ENCODE data around the gene EPHB3. TPM values are rescaled to one million over a fixed set of nuclear protein-coding genes. Genes with fewer than 3 reads are reported as not detected.
"Not testable (repeated sequence)": the region's sequence is repeated elsewhere in the genome, so short reads cannot be mapped to it uniquely, and the experiment has no call there.

The EPHB3 gene
- total RNA-seq, 1 experiment from 2014 or later = not detected

- H3K79me2 ChIP-seq (ENCODE audit: low read length) = no peaks in the 10 kb centered on the region
- no peak overlapping the region for H2AFZ ChIP-seq (ENCODE audit: low read length)
- no peaks in the 10 kb centered on the region for H3K9me2 ChIP-seq (replicated peaks; ENCODE audit: insufficient read depth, low read length)
- H3K27me3 ChIP-seq (ENCODE audit: low read length) = no peaks in the 10 kb centered on the region
- no peak for DNase-seq
- H4K20me1 ChIP-seq (ENCODE audit: insufficient read depth, low read depth, low read length) = no peaks in the 10 kb centered on the region
- H3K27ac ChIP-seq (ENCODE audit: low read length) = no peak overlapping the region
- H3K36me3 ChIP-seq (ENCODE audit: insufficient read depth, low read length) = no peaks in the 10 kb centered on the region
- H3K4me1 ChIP-seq (ENCODE audit: low read length) = no peaks in the 10 kb centered on the region
- no peak overlapping the region for H3K4me3 ChIP-seq (ENCODE audit: low read length)
- no peak overlapping the region for H3K9ac ChIP-seq (ENCODE audit: low read length)
- H3K9me3 ChIP-seq (ENCODE audit: low read length) = no peaks in the 10 kb centered on the region
- H3K4me2 ChIP-seq (ENCODE audit: low read depth, low read length, poor library complexity, severe bottlenecking) = no peak overlapping the region
These were observed 48.8 kb downstream of the EPHB3 start for GRCh38 chr3:184610245-184610871.

- H3K9ac ChIP-seq (ENCODE audit: low read length) = no peak overlapping the region
- H3K4me2 ChIP-seq (ENCODE audit: low read depth, low read length, poor library complexity, severe bottlenecking) = no peak overlapping the region
- no peak for DNase-seq
- H4K20me1 ChIP-seq (ENCODE audit: insufficient read depth, low read depth, low read length) = no peaks in the 10 kb centered on the region
- no peaks in the 10 kb centered on the region for H3K79me2 ChIP-seq (ENCODE audit: low read length)
- no peaks in the 10 kb centered on the region for H3K36me3 ChIP-seq (ENCODE audit: insufficient read depth, low read length)
- H2AFZ ChIP-seq (ENCODE audit: low read length) = no peak overlapping the region
- no peak overlapping the region for H3K4me3 ChIP-seq (ENCODE audit: low read length)
- no peaks in the 10 kb centered on the region for H3K9me2 ChIP-seq (replicated peaks; ENCODE audit: insufficient read depth, low read length)
- H3K27ac ChIP-seq (ENCODE audit: low read length) = no peak overlapping the region
- H3K4me1 ChIP-seq (ENCODE audit: low read length) = no peaks in the 10 kb centered on the region
- no peaks in the 10 kb centered on the region for H3K9me3 ChIP-seq (ENCODE audit: low read length)
- no peaks in the 10 kb centered on the region for H3K27me3 ChIP-seq (ENCODE audit: low read length)
These were observed 50.2 kb downstream of the EPHB3 start for GRCh38 chr3:184611607-184612281.

DNA sequence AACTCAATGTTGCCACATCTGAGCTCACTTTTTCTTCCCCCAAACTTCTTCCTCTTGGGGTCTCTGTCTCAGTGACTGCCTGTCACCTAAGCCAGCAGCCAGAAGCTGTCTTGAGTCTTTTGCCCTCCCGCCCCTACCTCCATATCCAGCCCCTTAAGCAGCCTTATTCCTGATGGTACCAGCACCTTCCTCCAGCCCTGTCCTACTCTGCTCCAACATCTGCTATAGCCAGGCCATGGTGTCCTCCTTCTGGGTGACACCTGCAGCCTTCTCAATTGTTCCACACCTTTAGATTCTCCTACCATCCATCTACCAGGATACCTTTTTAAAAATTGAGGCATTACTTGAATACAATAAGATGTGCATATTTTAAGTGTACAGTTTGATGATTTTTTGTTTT is 53.8 kb downstream of the EPHB3 start:
- Histone ChIP-seq H3K9me2 (replicated peaks; ENCODE audit: insufficient read depth, low read length) (no peaks in the 10 kb centered on the region), H2AFZ (ENCODE audit: low read length) (no peak overlapping the region), H3K79me2 (ENCODE audit: low read length) (no peaks in the 10 kb centered on the region), H3K4me2 (ENCODE audit: low read depth, low read length, poor library complexity, severe bottlenecking) (no peak overlapping the region), H4K20me1 (ENCODE audit: insufficient read depth, low read depth, low read length) (no peaks in the 10 kb centered on the region), H3K27me3 (ENCODE audit: low read length) (no peaks in the 10 kb centered on the region), H3K27ac (ENCODE audit: low read length) (no peak overlapping the region), H3K9ac (ENCODE audit: low read length) (no peak overlapping the region), H3K4me1 (ENCODE audit: low read length) (no peaks in the 10 kb centered on the region), H3K36me3 (ENCODE audit: insufficient read depth, low read length) (no peaks in the 10 kb centered on the region), H3K4me3 (ENCODE audit: low read length) (no peak overlapping the region), H3K9me3 (ENCODE audit: low read length) (no peaks in the 10 kb centered on the region)
- no peak for DNase-seq

GRCh38 chr3:184616436-184616835 is 54.9 kb downstream of the EPHB3 start:
- Histone ChIP-seq H3K27ac (ENCODE audit: low read length) (no peak overlapping the region), H3K4me1 (ENCODE audit: low read length) (no peaks in the 10 kb centered on the region), H3K9me3 (ENCODE audit: low read length) (no peaks in the 10 kb centered on the region), H3K79me2 (ENCODE audit: low read length) (no peaks in the 10 kb centered on the region), H3K27me3 (ENCODE audit: low read length) (no peaks in the 10 kb centered on the region), H3K4me2 (ENCODE audit: low read depth, low read length, poor library complexity, severe bottlenecking) (no peak overlapping the region), H2AFZ (ENCODE audit: low read length) (no peak overlapping the region), H4K20me1 (ENCODE audit: insufficient read depth, low read depth, low read length) (no peaks in the 10 kb centered on the region), H3K9me2 (replicated peaks; ENCODE audit: insufficient read depth, low read length) (no peaks in the 10 kb centered on the region), H3K9ac (ENCODE audit: low read length) (no peak overlapping the region), H3K36me3 (ENCODE audit: insufficient read depth, low read length) (no peaks in the 10 kb centered on the region), H3K4me3 (ENCODE audit: low read length) (no peak overlapping the region)
- no peak for DNase-seq

- H3K27me3 ChIP-seq (ENCODE audit: low read length); H3K9me2 ChIP-seq (replicated peaks; ENCODE audit: insufficient read depth, low read length); H2AFZ ChIP-seq (ENCODE audit: low read length); H3K79me2 ChIP-seq (ENCODE audit: low read length); H3K9me3 ChIP-seq (ENCODE audit: low read length); H3K9ac ChIP-seq (ENCODE audit: low read length); H3K4me3 ChIP-seq (ENCODE audit: low read length); DNase-seq; H3K4me1 ChIP-seq (ENCODE audit: low read length); H3K4me2 ChIP-seq (ENCODE audit: low read depth, low read length, poor library complexity, severe bottlenecking); H3K36me3 ChIP-seq (ENCODE audit: insufficient read depth, low read length); H3K27ac ChIP-seq (ENCODE audit: low read length); H4K20me1 ChIP-seq (ENCODE audit: insufficient read depth, low read depth, low read length): not testable (repeated sequence)
These were observed 55.7 kb downstream of the EPHB3 start for GRCh38 chr3:184617306-184617705.

- Histone ChIP-seq H3K4me3 (ENCODE audit: low read length) (no peak overlapping the region), H3K9me2 (replicated peaks; ENCODE audit: insufficient read depth, low read length) (no peaks in the 10 kb centered on the region), H3K9me3 (ENCODE audit: low read length) (no peaks in the 10 kb centered on the region), H3K79me2 (ENCODE audit: low read length) (no peaks in the 10 kb centered on the region), H3K9ac (ENCODE audit: low read length) (no peak overlapping the region), H3K4me1 (ENCODE audit: low read length) (no peaks in the 10 kb centered on the region), H3K27ac (ENCODE audit: low read length) (no peak overlapping the region), H3K27me3 (ENCODE audit: low read length) (no peaks in the 10 kb centered on the region), H3K4me2 (ENCODE audit: low read depth, low read length, poor library complexity, severe bottlenecking) (no peak overlapping the region), H4K20me1 (ENCODE audit: insufficient read depth, low read depth, low read length) (no peaks in the 10 kb centered on the region), H2AFZ (ENCODE audit: low read length) (no peak overlapping the region), H3K36me3 (ENCODE audit: insufficient read depth, low read length) (no peaks in the 10 kb centered on the region)
- no peak for DNase-seq
These were observed 57.2 kb downstream of the EPHB3 start for GRCh38 chr3:184618811-184619210.

- Histone ChIP-seq H3K4me1 (ENCODE audit: low read length) (no peaks in the 10 kb centered on the region), H3K4me2 (ENCODE audit: low read depth, low read length, poor library complexity, severe bottlenecking) (no peak overlapping the region), H3K9me2 (replicated peaks; ENCODE audit: insufficient read depth, low read length) (no peaks in the 10 kb centered on the region), H3K9me3 (ENCODE audit: low read length) (no peaks in the 10 kb centered on the region), H3K9ac (ENCODE audit: low read length) (no peak overlapping the region), H3K27ac (ENCODE audit: low read length) (no peak overlapping the region), H3K4me3 (ENCODE audit: low read length) (no peak overlapping the region), H3K36me3 (ENCODE audit: insufficient read depth, low read length) (no peaks in the 10 kb centered on the region), H3K27me3 (ENCODE audit: low read length) (no peaks in the 10 kb centered on the region), H2AFZ (ENCODE audit: low read length) (no peak overlapping the region), H3K79me2 (ENCODE audit: low read length) (no peaks in the 10 kb centered on the region), H4K20me1 (ENCODE audit: insufficient read depth, low read depth, low read length) (no peaks in the 10 kb centered on the region)
- no peak for DNase-seq
These were observed 57.8 kb downstream of the EPHB3 start for GRCh38 chr3:184619369-184619768.

DNA sequence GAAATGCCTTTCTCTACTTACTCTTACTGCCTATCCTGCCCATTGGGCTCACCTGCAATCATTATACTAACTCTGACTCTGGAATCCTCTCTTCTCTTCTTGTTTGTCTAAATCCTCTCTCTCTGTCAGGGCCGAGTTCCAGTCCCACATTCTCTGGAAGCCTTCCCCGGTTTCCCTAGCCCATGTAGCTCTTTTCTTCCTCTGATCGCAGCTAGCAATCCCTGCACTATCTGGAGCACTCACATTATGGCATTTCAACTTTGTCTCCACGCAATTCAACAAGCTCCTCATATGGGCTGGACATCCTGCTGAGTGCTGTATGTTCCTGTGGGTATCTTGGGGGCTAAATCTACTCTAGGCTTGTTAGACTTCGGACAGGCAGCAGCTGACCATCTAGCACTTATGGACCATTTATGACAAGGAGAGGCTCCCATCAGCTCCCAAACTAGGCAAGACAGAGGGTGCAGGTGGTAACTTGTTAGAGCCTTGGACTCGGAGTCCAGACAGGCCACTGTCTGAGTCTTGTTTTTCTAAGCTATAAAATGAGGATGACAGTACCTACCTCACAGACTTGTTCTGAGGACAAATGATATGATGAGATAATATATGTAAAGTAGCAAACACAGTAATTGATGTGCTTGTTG is 58.3 kb downstream of the EPHB3 start:
- H3K9me2 ChIP-seq (replicated peaks; ENCODE audit: insufficient read depth, low read length) = no peaks in the 10 kb centered on the region
- H3K27me3 ChIP-seq (ENCODE audit: low read length) = no peaks in the 10 kb centered on the region
- H3K27ac ChIP-seq (ENCODE audit: low read length) = no peak overlapping the region
- no peaks in the 10 kb centered on the region for H3K9me3 ChIP-seq (ENCODE audit: low read length)
- H3K4me3 ChIP-seq (ENCODE audit: low read length) = no peak overlapping the region
- H4K20me1 ChIP-seq (ENCODE audit: insufficient read depth, low read depth, low read length) = no peaks in the 10 kb centered on the region
- H3K4me2 ChIP-seq (ENCODE audit: low read depth, low read length, poor library complexity, severe bottlenecking) = no peak overlapping the region
- no peaks in the 10 kb centered on the region for H3K79me2 ChIP-seq (ENCODE audit: low read length)
- no peak overlapping the region for H2AFZ ChIP-seq (ENCODE audit: low read length)
- H3K9ac ChIP-seq (ENCODE audit: low read length) = no peak overlapping the region
- H3K4me1 ChIP-seq (ENCODE audit: low read length) = no peaks in the 10 kb centered on the region
- no peak for DNase-seq
- no peaks in the 10 kb centered on the region for H3K36me3 ChIP-seq (ENCODE audit: insufficient read depth, low read length)
